ENCODE measurements around the gene WFS1.

DNA sequence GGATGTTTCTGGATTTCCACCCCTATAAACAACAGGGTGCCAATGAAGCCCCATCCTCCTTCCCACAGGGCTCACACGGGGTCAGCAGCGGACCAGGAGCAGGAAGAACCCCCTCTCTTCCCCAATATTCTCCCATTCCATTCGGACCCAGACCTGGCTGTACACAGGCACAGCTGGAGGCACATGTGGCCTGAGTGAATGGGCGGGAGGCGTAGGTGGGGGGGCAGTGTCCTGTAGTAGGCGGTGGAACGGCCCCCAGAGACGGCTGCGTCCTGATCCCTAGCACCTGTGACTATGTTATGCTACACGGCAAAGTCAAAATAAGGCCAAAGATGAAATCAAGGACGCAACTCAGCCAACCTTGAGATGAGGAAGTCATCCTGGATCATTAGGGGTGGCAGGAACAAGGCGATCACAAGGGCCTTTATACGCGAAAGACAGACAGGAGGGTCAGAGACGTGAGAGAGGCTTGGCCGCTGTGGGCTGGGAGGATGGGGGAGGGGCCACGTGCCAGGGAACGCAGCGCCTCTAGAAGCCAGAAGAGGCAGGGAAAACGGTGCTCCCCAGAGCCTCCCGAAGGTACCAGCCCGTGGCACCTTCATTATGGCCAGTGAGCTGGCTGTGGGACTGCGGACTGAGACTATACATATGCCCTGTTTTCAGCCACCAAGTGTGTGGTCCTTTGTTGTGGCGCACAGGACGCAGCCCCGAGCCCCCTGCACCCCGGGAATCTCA lies 75.6 kb downstream of the WFS1 start:
- TF ChIP-seq, protein P1, sequence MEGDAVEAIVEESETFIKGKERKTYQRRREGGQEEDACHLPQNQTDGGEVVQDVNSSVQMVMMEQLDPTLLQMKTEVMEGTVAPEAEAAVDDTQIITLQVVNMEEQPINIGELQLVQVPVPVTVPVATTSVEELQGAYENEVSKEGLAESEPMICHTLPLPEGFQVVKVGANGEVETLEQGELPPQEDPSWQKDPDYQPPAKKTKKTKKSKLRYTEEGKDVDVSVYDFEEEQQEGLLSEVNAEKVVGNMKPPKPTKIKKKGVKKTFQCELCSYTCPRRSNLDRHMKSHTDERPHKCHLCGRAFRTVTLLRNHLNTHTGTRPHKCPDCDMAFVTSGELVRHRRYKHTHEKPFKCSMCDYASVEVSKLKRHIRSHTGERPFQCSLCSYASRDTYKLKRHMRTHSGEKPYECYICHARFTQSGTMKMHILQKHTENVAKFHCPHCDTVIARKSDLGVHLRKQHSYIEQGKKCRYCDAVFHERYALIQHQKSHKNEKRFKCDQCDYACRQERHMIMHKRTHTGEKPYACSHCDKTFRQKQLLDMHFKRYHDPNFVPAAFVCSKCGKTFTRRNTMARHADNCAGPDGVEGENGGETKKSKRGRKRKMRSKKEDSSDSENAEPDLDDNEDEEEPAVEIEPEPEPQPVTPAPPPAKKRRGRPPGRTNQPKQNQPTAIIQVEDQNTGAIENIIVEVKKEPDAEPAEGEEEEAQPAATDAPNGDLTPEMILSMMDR (IDR thresholded peaks at IDR 0.05; ENCODE audit: extremely low read depth in 1 of 2, insufficient read depth in 1 of 2, low read depth in 1 of 2, low read length in 2 of 2): no peak
- TF ChIP-seq POLR2AphosphoS5 (IDR thresholded peaks at IDR 0.05; ENCODE audit: insufficient read depth, low read depth, low read length) (no peak), EZH2 (IDR thresholded peaks at IDR 0.05; ENCODE audit: borderline replicate concordance, low read depth, low read length, severe bottlenecking) (no peak), POLR2A (IDR thresholded peaks at IDR 0.05; ENCODE audit: low read depth, low read length) (no peak), MYC (IDR thresholded peaks at IDR 0.05; ENCODE audit: low read depth, low read length) (no peak), FOS (IDR thresholded peaks at IDR 0.05; ENCODE audit: borderline replicate concordance, insufficient read depth, low read length) (no peak)
